ENCODE measurements around the gene CAPN15.

GRCh38 chr16:522320-523096, 5.0 kb upstream of the CAPN15 start:
- TF ChIP-seq CTCF (IDR thresholded peaks at IDR 0.05; ENCODE audit: insufficient read depth, low read depth, low read length) (no peak), EZH2 (IDR thresholded peaks at IDR 0.05; ENCODE audit: insufficient read depth, low read length) (no peak)
